Adrenal gland (tissue), 5 donors: ENCODE results near the gene RAB20.

Experiments
- POLR2A ChIP-seq, 2 donors: fragments of 450-650 bp; IDR thresholded peaks; one replicate each; pipeline ENCODE4 v1.6.1; 2017; ENCODE audit warnings: antibody characterized with exemption in 2 of 2, mild to moderate bottlenecking in 2 of 2, moderate library complexity in 1 of 2
- TF ChIP-seq, protein P1 (sequence below), 6 experiments: fragments of 450-650 bp in 4 of 6; fragments of 200-600 bp in 2 of 6; sonication (generic) in 1 of 6; IDR thresholded peaks; 1 replicate in 5 of 6; 2 replicates in 1 of 6; pipeline versions ENCODE4 v1.5.1 to v1.8.0; 2016 to 2021; ENCODE audit warnings: antibody characterized with exemption in 6 of 6, mild to moderate bottlenecking in 2 of 6, moderate library complexity in 1 of 6
- donor health status: DM: no; HTN: no; CAD: no.

- TF ChIP-seq, protein P1, sequence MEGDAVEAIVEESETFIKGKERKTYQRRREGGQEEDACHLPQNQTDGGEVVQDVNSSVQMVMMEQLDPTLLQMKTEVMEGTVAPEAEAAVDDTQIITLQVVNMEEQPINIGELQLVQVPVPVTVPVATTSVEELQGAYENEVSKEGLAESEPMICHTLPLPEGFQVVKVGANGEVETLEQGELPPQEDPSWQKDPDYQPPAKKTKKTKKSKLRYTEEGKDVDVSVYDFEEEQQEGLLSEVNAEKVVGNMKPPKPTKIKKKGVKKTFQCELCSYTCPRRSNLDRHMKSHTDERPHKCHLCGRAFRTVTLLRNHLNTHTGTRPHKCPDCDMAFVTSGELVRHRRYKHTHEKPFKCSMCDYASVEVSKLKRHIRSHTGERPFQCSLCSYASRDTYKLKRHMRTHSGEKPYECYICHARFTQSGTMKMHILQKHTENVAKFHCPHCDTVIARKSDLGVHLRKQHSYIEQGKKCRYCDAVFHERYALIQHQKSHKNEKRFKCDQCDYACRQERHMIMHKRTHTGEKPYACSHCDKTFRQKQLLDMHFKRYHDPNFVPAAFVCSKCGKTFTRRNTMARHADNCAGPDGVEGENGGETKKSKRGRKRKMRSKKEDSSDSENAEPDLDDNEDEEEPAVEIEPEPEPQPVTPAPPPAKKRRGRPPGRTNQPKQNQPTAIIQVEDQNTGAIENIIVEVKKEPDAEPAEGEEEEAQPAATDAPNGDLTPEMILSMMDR (IDR thresholded peaks at IDR 0.05): no peak
- no peak for TF ChIP-seq POLR2A (IDR thresholded peaks at IDR 0.05)
Measured at GRCh38 chr13:110541526-110541920, 20.0 kb downstream of the RAB20 start.
